T-helper 2 cell treated with Interferon-gamma antibody and Interleukin-4, amounts not matched to agents 100 ng/mL and 5 ng/mL, for 36 hours (primary cell): ENCODE results near the gene SLC9B2. TPM values are rescaled to one million over a fixed set of nuclear protein-coding genes. Genes with fewer than 3 reads are reported as not detected.

Source experiments
- intact Hi-C: fragments of 100-400 bp; cut with micrococcal nuclease; formaldehyde crosslinking; loops from one replicate; pipeline ENCODE4 v1.15.1; 2023
- total RNA-seq: library from RNA; stranded (reverse); gene quantifications from 2 replicates; pipeline ENCODE4 v1.2.3, GENCODE V29; 2022

Gene SLC9B2
- total RNA-seq, 1 donor from 2014 or later = 22.9 TPM

DNA sequence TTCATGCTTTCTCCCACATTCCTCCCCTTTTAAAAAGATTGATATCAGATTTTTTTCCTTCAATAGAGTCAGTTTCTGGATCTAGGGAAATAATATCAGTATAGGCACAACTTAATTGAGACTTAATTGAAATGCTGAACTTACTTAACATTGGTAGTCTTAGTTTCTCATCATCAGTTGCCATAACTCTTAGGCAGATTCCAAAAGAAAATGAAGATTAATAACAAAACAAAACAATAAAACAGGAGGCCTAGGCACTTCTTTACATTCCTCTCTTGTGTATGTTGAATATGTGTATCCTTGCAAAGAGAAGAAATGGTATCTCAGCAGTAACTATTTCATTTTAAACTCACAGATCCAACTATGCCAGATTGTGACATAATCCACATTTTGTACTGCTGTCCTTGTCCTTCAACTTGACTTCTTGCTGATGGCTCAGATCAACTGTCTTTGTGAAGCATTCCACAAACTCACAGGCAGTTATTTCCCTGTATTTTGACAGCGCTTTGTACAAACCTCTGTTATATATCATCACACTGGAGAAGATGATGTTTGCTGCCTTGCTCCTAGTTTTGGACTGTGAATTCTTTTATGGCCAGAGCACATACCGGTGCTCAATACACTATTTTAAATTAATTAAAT is 9.1 kb upstream of the SLC9B2 start:
- intact Hi-C loops = no loop called here

GRCh38 chr4:103079621-103080020 is 3.1 kb upstream of the SLC9B2 start:
- intact Hi-C loops = loop anchor here (5.0 to 10.0 kb wide), 3 partner anchors 118 to 1735 kb away; partner anchors contain the start of genes CENPE, NFKB1 and PPP3CA

GRCh38 chr4:103075894-103076746 is 441 bp downstream of the SLC9B2 start:
- intact Hi-C loops = loop anchor here (1.0 to 10.0 kb wide), 10 partner anchors 15 to 1731 kb away; partner anchors contain the start of genes BDH2, CENPE, NFKB1 and PPP3CA

- intact Hi-C loops = loop anchor here (5.0 to 10.0 kb wide), 3 partner anchors 122 to 1731 kb away; partner anchors contain the start of genes CENPE, NFKB1 and PPP3CA
Observed at GRCh38 chr4:103075435-103075893, 1.1 kb downstream of the SLC9B2 start.

DNA sequence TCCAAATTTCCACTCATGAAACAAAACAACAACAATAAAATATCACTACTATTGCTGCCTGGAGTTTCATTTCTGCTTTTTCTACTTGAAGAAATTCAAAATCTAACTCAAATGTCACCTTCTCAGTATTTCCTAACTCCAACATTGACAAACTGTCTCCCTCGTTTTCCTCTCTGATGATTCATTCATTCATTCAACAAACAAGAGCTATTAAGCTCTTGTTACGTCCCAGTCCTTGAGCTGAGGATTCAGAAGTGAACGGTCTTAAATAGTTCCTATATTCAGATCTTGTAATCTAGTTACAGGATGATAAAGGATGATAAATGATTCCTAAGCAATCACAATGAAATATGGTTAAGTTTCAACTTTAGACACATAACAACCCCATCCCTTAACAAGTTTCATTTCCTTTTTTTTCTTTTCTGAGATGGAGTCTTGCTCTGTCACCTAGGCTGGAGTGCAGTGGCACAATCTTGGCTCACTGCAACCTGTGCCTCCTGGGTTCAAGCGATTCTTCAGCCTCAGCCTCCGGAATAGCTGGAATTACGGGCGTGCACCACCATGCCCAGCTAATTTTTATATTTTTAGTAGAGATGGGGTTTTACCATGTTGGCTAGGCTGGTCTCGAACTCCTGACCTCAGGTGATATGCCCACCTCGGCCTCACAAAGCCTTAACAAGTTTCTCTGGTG is 1.7 kb downstream of the SLC9B2 start:
- intact Hi-C loops = loop anchor here (5.0 to 10.0 kb wide), 3 partner anchors 122 to 1730 kb away; partner anchors contain the start of genes CENPE, NFKB1 and PPP3CA

- intact Hi-C loops = loop anchor here (10.0 kb wide), 2 partner anchors 569 to 1729 kb away; partner anchors contain the start of genes NFKB1 and PPP3CA
Observed at GRCh38 chr4:103073792-103074438, 2.6 kb downstream of the SLC9B2 start.

DNA sequence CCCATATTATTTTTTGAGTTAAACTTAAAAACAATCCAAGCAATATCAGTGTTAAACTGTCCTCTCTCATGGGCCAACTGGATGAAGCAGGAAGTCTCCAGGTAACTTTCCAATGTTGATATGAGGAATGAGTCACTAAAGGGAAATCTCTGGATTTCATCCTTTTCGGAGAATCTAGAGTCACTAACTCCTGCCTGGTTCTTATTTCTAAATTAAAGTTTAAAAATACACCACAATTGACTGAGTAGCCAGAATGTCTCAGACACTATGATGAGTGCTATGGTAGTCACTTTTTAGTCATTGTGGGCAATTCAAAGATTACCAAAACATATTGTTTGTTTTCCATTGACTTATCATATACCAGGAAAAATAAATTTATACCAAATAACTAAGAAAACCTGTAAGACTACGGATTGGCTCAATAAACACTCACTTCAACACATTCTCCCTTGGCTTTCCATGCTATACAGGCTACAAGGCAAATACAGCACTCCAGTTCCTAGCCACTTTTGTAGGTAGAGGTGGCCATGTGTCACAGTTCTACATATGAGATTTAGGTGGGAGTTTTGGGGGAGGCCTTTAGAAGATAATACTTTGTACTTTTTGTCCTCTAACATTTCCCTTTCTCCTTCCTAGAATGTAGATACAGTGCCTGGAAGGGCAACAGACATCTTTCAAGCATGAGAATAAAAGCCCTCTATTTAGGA is 8.6 kb downstream of the SLC9B2 start:
- intact Hi-C loops = no loop called here

GRCh38 chr4:103060453-103061148 is 16.0 kb downstream of the SLC9B2 start:
- intact Hi-C loops = no loop called here

DNA sequence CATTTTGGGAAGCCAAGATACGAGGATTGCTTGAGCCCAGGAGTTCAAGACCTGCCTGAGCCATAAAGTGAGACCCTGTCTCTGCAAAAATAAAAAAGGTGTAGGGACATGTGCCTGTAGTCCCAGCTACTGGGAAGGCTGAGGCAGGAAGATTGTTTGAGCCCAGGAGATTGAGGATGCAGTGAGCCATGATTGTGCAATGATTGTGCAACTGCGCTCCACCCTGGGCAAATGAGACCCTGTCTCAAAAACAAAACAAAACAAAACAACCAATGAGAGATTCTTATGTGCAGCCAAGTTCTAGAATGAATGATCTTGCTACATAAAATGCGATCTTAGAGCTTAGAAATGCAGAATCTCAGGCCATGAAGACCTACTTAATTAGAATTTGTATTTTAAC is 22.5 kb downstream of the SLC9B2 start:
- intact Hi-C loops = no loop called here

DNA sequence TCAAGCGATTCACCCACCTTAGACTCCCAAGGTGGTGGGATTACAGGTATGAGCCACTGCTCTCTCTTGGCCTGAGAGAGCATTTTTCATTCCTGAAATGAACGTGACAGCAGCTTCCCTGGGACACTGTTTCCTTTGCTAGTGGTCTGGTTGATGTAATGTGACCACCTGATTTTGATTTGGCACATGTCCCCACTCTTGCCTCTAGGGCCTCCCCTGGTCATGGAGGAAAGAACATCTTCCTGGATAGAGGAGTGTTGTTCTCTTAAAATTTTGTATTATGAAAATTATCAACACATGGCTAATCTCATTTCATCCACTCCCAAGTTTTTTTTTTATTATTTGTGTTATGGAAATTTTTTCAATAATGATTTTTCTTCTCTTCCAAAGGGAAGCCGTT is 23.8 kb downstream of the SLC9B2 start:
- intact Hi-C loops = no loop called here

DNA sequence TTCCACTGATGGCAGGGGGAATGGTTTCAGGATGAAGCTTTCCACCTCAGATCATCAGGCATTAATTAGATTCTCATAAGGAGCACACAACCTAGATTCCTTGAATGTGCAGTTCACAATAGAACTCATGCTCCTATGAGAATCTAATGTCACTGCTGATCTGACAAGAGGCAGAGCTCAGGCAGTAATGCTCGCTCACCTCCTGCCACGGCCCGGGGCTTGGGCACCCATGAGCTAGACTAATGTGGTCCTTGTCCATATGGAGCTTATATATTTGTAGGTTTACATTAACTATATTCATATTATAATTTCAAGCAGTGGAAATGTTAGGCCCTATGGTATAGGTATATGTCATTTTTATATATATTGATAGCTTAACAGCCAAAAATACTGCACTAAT is 24.4 kb downstream of the SLC9B2 start:
- intact Hi-C loops = no loop called here

- intact Hi-C loops = no loop called here
Observed at GRCh38 chr4:103050736-103051436, 25.7 kb downstream of the SLC9B2 start.

- intact Hi-C loops = loop anchor here (1.0 to 2.0 kb wide), 3 partner anchors 30 to 52 kb away; partner anchors contain the start of genes BDH2 and SLC9B2
Observed at GRCh38 chr4:103046416-103047290, 29.9 kb downstream of the SLC9B2 start.

DNA sequence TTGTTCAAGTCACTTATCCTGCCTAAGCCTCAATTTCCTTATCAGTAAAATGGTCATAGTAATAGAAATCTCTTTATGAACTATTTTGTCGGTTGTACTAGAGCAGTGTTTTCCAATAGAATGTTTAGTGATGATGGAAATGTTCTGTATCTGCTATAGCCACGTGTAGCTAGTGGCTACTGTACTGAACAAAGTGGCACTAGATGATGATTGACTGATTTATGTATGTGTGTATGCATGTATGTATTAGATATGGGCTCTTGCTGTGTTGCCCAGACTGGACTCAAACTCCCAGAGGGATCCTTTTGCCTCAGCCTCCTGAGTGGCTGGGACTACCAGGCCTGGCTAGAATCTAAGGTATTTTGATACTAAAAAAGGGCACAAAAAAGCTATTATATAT is 32.4 kb downstream of the SLC9B2 start:
- intact Hi-C loops = no loop called here

DNA sequence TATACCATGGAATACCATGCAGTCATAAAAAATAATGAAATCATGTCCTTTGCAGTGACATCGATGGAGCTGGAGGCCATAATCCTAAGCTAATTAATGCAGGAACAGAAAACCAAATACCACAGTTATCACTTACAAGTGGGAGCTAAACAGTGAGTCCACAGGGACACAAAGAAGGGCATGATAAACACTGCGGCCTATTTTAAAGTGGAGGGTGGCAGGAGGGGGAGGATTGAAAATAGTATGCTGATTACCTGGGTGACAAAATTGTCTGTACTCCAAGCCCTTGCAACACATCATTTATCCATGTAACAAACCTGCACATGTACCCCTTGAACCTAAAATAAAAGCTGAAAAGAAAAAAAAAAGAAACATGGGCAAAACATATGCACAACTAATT is 40.4 kb downstream of the SLC9B2 start:
- intact Hi-C loops = no loop called here

DNA sequence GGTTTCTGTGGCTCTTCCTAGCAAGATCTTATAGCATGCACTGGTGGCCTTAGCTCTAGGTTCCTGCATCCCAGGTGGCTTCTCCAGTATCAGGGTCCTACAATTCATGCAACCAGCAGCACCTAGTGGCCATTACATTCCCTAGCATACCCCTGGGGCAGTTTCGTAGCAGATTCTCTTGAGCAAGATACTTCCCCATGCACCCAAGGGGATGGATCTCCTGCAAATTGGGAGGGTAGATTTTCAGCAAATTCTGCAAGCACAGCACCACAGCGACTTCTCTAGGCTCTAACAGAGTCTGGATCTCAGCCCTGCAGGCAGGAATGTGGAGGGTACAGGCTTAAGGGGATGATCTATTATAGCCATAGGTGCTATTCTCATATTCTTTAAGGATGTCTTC is 44.0 kb downstream of the SLC9B2 start:
- intact Hi-C loops = no loop called here

DNA sequence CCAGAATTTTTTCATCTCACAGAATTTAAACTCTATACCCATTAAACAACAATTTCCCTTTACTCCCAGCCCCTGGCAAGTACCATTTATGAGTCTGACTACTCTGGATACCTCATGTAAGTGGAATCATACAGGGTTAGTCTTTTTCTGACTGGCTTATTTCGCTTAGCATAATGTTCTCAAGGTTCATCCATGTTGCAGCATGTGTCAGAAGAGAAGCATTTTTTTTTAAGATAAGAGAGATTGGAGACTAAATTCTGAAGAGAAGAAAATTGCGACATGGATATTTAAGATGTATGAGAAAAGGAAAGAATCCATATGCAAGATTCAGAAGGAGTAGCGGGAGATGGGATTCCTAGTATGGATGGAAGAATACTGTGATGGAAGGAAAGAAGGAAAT is 45.8 kb downstream of the SLC9B2 start:
- intact Hi-C loops = no loop called here

GRCh38 chr4:103029300-103029699 is 47.3 kb downstream of the SLC9B2 start:
- intact Hi-C loops = no loop called here
